HCT116 (cell line): ENCODE data around the gene LRRC72. TPM values are rescaled to one million over a fixed set of nuclear protein-coding genes. Genes with fewer than 3 reads are reported as not detected.

Source experiments
- ATAC-seq: fragments of 200-7000 bp; cut with Tn5 transposase; 2 replicates; pipeline ENCODE4 v1.9.1; 2020; ENCODE audit warnings: mild to moderate bottlenecking, moderate library complexity
- BruUV-seq: library from RNA; stranded (reverse); fragments of 400-500 nt; replicated peaks from 2 replicates; lab custom pipeline; 2021; lab: Mats Ljungman, UMichigan
- CTCF ChIA-PET: fragments of 300-600 bp; sonication (Branson Sonifier 250); formaldehyde crosslinking; loops from one replicate; lab custom pipeline; 2021; ENCODE audit warnings: antibody characterized with exemption; lab: Charles Lee
- POLR2A ChIA-PET: fragments of 300-600, 350-600 bp; sonication (Branson Sonifier 250); formaldehyde crosslinking; loops from one replicate; lab custom pipeline; 2021; ENCODE audit warnings: antibody characterized with exemption; lab: Charles Lee
- RAD21 ChIA-PET, 2 experiments: fragments of 300-600 bp; sonication (Branson Sonifier 250); formaldehyde crosslinking; loops; one replicate each; lab custom pipeline; 2023; ENCODE audit warnings: low total read pairs in 2 of 2; ENCODE audit not compliant: uncharacterized antibody in 2 of 2, unreplicated experiment in 2 of 2, low non-redundant PET in 1 of 2; lab: Charles Lee
- DNase-seq: peaks from one replicate; pipeline ENCODE4 v3.0.0-alpha.2; 2010; ENCODE audit warnings: low read depth, low spot score
- H2AFZ ChIP-seq: fragments of 200-600 bp; shearing (Covaris generic), sonication (generic); 2 replicates; pipeline ENCODE4 v1.6.1; 2017; ENCODE audit warnings: low read depth, mixed run types, mixed read lengths, antibody characterized with exemption, low read length; ENCODE audit not compliant: poor library complexity, severe bottlenecking
- H3K27ac ChIP-seq: 2 replicates; pipeline ENCODE4 v1.5.1; 2012; ENCODE audit warnings: low read depth, low read length
- H3K27me3 ChIP-seq: fragments of 200-600 bp; sonication (generic); 2 replicates; pipeline ENCODE4 v1.6.1; 2016; ENCODE audit warnings: mixed run types, low read length, mixed read lengths; ENCODE audit not compliant: insufficient read depth
- H3K36me3 ChIP-seq, 2 experiments: fragments of 200-500 bp in 1 of 2; fragments of 200-600 bp in 1 of 2; sonication (Bioruptor generic) in 1 of 2; sonication (generic) in 1 of 2; 2 replicates each; pipeline versions ENCODE4 v1.5.1 to v1.6.1; 2014 to 2016; ENCODE audit warnings: low read length in 2 of 2, inconsistent platforms in 1 of 2, mixed read lengths in 1 of 2, mixed run types in 1 of 2; ENCODE audit not compliant: insufficient read depth in 2 of 2, control insufficient read depth in 1 of 2
- H3K4me1 ChIP-seq, 2 experiments: fragments of 200-600 bp in 1 of 2; sonication (generic) in 1 of 2; 2 replicates each; pipeline versions ENCODE4 v1.5.1 to v1.6.1; 2012 to 2017; ENCODE audit warnings: low read length in 2 of 2, inconsistent platforms in 1 of 2, mild to moderate bottlenecking in 1 of 2, mixed read lengths in 1 of 2, mixed run types in 1 of 2, moderate library complexity in 1 of 2; ENCODE audit not compliant: insufficient read depth in 2 of 2, control insufficient read depth in 1 of 2
- H3K4me2 ChIP-seq: fragments of 200-600 bp; sonication (generic); 2 replicates; pipeline ENCODE4 v1.6.1; 2017; ENCODE audit warnings: mixed run types, low read length, mixed read lengths
- H3K4me3 ChIP-seq, 2 experiments: fragments of 200-600 bp in 1 of 2; sonication (generic) in 1 of 2; replicated peaks in 1 of 2; 2 replicates each; pipeline ENCODE4 v1.5.1; 2011 to 2016; ENCODE audit warnings: low read length in 2 of 2, control low read depth in 1 of 2, low read depth in 1 of 2, mild to moderate bottlenecking in 1 of 2, mixed read lengths in 1 of 2, mixed run types in 1 of 2
- H3K79me2 ChIP-seq: fragments of 200-600 bp; sonication (generic); 2 replicates; pipeline ENCODE4 v1.6.1; 2017; ENCODE audit warnings: mild to moderate bottlenecking, mixed run types, low read length, moderate library complexity, mixed read lengths; ENCODE audit not compliant: insufficient read depth
- H3K9ac ChIP-seq: fragments of 200-600 bp; sonication (generic); 2 replicates; pipeline ENCODE4 v1.6.1; 2016; ENCODE audit warnings: low read length, mixed read lengths
- H3K9me2 ChIP-seq: fragments of 200-600 bp; sonication (generic), shearing (Covaris generic); 2 replicates; pipeline ENCODE4 v1.6.1; 2017; ENCODE audit warnings: mixed run types, mild to moderate bottlenecking, moderate library complexity; ENCODE audit not compliant: insufficient read depth
- H3K9me3 ChIP-seq, 2 experiments: fragments of 200-500 bp in 1 of 2; fragments of 200-600 bp in 1 of 2; sonication (Bioruptor generic) in 1 of 2; sonication (generic) in 1 of 2; 2 replicates each; pipeline ENCODE4 v1.6.1; 2014 to 2017; ENCODE audit warnings: low read length in 2 of 2, mixed read lengths in 2 of 2, inconsistent platforms in 1 of 2, low read depth in 1 of 2, mild to moderate bottlenecking in 1 of 2, mixed run types in 1 of 2, moderate library complexity in 1 of 2; ENCODE audit not compliant: control insufficient read depth in 1 of 2, insufficient read depth in 1 of 2
- H4K20me1 ChIP-seq: fragments of 200-600 bp; sonication (generic), shearing (Covaris generic); 2 replicates; pipeline ENCODE4 v1.6.1; 2017; ENCODE audit warnings: mixed run types, mild to moderate bottlenecking, moderate library complexity; ENCODE audit not compliant: insufficient read depth
- EGR1 ChIP-seq: IDR thresholded peaks from 2 replicates; pipeline ENCODE4 v1.6.1; 2012; ENCODE audit warnings: low read depth
- EZH2phosphoT487 ChIP-seq: fragments of 200-600 bp; IDR thresholded peaks from 2 replicates; pipeline ENCODE4 v1.6.1; 2018; ENCODE audit warnings: antibody characterized with exemption, borderline replicate concordance
- POLR2AphosphoS5 ChIP-seq: IDR thresholded peaks from 2 replicates; pipeline ENCODE4 v1.6.1; 2011; ENCODE audit warnings: mild to moderate bottlenecking, low read depth, low read length, moderate library complexity
- TCF7L2 ChIP-seq: IDR thresholded peaks from 2 replicates; pipeline ENCODE4 v1.7.0; 2011; ENCODE audit warnings: borderline replicate concordance, inconsistent platforms; ENCODE audit not compliant: insufficient read depth, insufficient read length; ENCODE audit errors: extremely low read depth
- YY1 ChIP-seq: IDR thresholded peaks from 2 replicates; pipeline ENCODE4 v1.6.1; 2011; ENCODE audit warnings: low read length, low read depth, moderate library complexity, mild to moderate bottlenecking; ENCODE audit not compliant: insufficient replicate concordance; ENCODE audit errors: extremely low read depth
- ZFX ChIP-seq: fragments of 450-650 bp; IDR thresholded peaks from 2 replicates; pipeline ENCODE4 v1.6.1; 2017
- ZNF274 ChIP-seq: fragments of 200-500 bp; sonication (Bioruptor generic); IDR thresholded peaks from 2 replicates; pipeline ENCODE4 v1.6.1; 2014; ENCODE audit warnings: mild to moderate bottlenecking, low read depth, low read length, inconsistent platforms
- intact Hi-C: fragments of 100-400 bp; cut with micrococcal nuclease; formaldehyde crosslinking; loops from 2 replicates; pipeline ENCODE4 v1.10.0; 2022
- total RNA-seq: library from RNA; stranded (reverse); gene quantifications from one replicate; pipeline ENCODE4 v1.2.1, GENCODE V29; 2021; ENCODE audit not compliant: unreplicated experiment
- TF ChIP-seq, protein P1 (sequence below): IDR thresholded peaks from 2 replicates; pipeline ENCODE4 v1.6.1; 2011; ENCODE audit warnings: mild to moderate bottlenecking, low read length, moderate library complexity; ENCODE audit not compliant: insufficient replicate concordance; ENCODE audit errors: extremely low read depth
- TF ChIP-seq, protein P2 (sequence below): IDR thresholded peaks from 2 replicates; pipeline ENCODE4 v1.6.1; 2012

Gene LRRC72
- total RNA-seq, 1 experiment from 2014 or later = not detected

DNA sequence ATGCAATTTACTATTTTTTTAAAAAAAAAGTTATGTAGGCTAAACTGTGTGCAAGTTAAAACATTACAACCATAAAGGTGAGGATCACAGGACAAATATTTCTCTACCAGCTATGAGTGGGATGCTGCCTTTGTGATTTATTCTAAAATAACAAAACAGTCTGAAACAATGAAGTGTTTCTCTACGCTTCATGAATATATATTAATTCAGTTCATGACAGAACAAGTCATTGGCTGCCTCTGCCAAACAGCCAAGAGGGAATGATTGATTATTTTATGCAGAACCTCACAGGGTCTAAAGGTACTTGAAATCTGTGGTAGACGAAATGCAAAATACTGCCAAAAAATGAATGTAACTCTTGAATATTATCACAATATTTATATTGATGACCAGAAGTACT is 32.1 kb upstream of the LRRC72 start:
- Histone ChIP-seq H3K9me2 (no peaks in the 10 kb centered on the region), H3K4me3 (no peak overlapping the region), H3K4me2 (no peak overlapping the region), H3K27me3 (no peaks in the 10 kb centered on the region), H4K20me1 (no peaks in the 10 kb centered on the region), H3K79me2 (no peaks in the 10 kb centered on the region), H3K4me1 (peaks cover 0 to 6% of the 10 kb centered on the region in 2 experiments; a peak in 1 of 4 replicates), H3K27ac (no peak overlapping the region), H3K9ac (no peak overlapping the region), H3K36me3 (no peaks in the 10 kb centered on the region), H2AFZ (no peak overlapping the region), H3K9me3 (no peaks in the 10 kb centered on the region)
- DNase-seq (no peak), ATAC-seq (no peak)
- CTCF ChIA-PET = no interaction called here
- intact Hi-C loops = no loop called here
- no TSS peak for BruUV-seq
- POLR2A ChIA-PET = no interaction called here
- no peak for TF ChIP-seq POLR2AphosphoS5
- no peak for TF ChIP-seq YY1
- TF ChIP-seq, protein P1, sequence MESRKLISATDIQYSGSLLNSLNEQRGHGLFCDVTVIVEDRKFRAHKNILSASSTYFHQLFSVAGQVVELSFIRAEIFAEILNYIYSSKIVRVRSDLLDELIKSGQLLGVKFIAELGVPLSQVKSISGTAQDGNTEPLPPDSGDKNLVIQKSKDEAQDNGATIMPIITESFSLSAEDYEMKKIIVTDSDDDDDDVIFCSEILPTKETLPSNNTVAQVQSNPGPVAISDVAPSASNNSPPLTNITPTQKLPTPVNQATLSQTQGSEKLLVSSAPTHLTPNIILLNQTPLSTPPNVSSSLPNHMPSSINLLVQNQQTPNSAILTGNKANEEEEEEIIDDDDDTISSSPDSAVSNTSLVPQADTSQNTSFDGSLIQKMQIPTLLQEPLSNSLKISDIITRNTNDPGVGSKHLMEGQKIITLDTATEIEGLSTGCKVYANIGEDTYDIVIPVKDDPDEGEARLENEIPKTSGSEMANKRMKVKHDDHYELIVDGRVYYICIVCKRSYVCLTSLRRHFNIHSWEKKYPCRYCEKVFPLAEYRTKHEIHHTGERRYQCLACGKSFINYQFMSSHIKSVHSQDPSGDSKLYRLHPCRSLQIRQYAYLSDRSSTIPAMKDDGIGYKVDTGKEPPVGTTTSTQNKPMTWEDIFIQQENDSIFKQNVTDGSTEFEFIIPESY = no peak
- TF ChIP-seq EZH2phosphoT487 = no peak
- TF ChIP-seq ZFX = no peak
- TF ChIP-seq TCF7L2 = no peak
- TF ChIP-seq EGR1 = no peak
- TF ChIP-seq, protein P2, sequence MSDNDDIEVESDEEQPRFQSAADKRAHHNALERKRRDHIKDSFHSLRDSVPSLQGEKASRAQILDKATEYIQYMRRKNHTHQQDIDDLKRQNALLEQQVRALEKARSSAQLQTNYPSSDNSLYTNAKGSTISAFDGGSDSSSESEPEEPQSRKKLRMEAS = no peak
- TF ChIP-seq ZNF274 = no peak
- RAD21 ChIA-PET = no interaction called here
